HEK293T (cell line): ENCODE data around the gene SORT1.

Source experiments
- ARNT ChIP-seq: fragments of 450-650 bp; IDR thresholded peaks from 2 replicates; pipeline ENCODE4 v1.6.1; 2017; ENCODE audit warnings: mild to moderate bottlenecking
- BHLHE40 ChIP-seq: fragments of 450-650 bp; IDR thresholded peaks from 2 replicates; pipeline ENCODE4 v1.6.1; 2016; ENCODE audit warnings: mild to moderate bottlenecking, moderate library complexity, borderline replicate concordance
- ELF4 ChIP-seq: fragments of 450-650 bp; IDR thresholded peaks from 2 replicates; pipeline ENCODE4 v1.6.1; 2017; ENCODE audit warnings: antibody characterized with exemption
- FOXA1 ChIP-seq: fragments of 450-650 bp; IDR thresholded peaks from 2 replicates; pipeline ENCODE4 v1.6.1; 2016; ENCODE audit warnings: mild to moderate bottlenecking
- FOXK2 ChIP-seq: fragments of 450-650 bp; IDR thresholded peaks from 2 replicates; pipeline ENCODE4 v1.6.1; 2016; ENCODE audit warnings: mild to moderate bottlenecking
- FOXM1 ChIP-seq: fragments of 450-650 bp; IDR thresholded peaks from 2 replicates; pipeline ENCODE4 v1.6.1; 2017; ENCODE audit warnings: mild to moderate bottlenecking, borderline replicate concordance
- HDGF ChIP-seq: fragments of 450-650 bp; IDR thresholded peaks from 2 replicates; pipeline ENCODE4 v1.6.1; 2017; ENCODE audit warnings: antibody characterized with exemption, borderline replicate concordance
- SP1 ChIP-seq: fragments of 450-650 bp; IDR thresholded peaks from 2 replicates; pipeline ENCODE4 v1.6.1; 2017
- SUZ12 ChIP-seq: fragments of 450-650 bp; IDR thresholded peaks from 2 replicates; pipeline ENCODE4 v1.6.1; 2016; ENCODE audit warnings: mild to moderate bottlenecking
- TARDBP ChIP-seq: fragments of 450-650 bp; IDR thresholded peaks from 2 replicates; pipeline ENCODE4 v1.6.1; 2016
- ZNF384 ChIP-seq: fragments of 450-650 bp; IDR thresholded peaks from 2 replicates; pipeline ENCODE4 v1.6.1; 2016

DNA sequence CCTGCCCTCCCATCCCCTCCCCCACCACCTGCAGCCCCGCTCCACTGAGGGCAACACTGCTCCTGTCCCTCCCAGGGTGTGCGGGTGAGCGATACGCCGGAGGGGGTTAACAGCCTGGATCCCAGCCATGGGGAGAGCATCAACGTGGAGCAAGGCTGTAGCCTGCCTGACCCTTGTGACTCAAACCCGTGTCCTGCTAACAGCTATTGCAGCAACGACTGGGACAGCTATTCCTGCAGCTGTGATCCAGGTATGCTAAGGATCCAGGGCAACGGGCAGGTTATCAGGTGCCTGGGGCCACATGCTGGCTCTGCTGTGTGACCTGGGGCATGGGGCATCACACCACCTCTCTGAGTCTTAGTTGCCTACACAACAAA lies 133.4 kb downstream of the SORT1 start:
- no peak for TF ChIP-seq FOXM1
- no peak for TF ChIP-seq SP1
- no peak for TF ChIP-seq BHLHE40
- no peak for TF ChIP-seq ZNF384
- TF ChIP-seq FOXA1, result no peak
- no peak for TF ChIP-seq HDGF
- TF ChIP-seq TARDBP, result no peak
- TF ChIP-seq ELF4, result no peak
- TF ChIP-seq SUZ12, result no peak
- TF ChIP-seq ARNT, result no peak
- TF ChIP-seq FOXK2, result no peak
